Karpas-422 (cell line): ENCODE data around the gene FLCN. TPM values are rescaled to one million over a fixed set of nuclear protein-coding genes. Genes with fewer than 3 reads are reported as not detected.
"Not testable (repeated sequence)": the region's sequence is repeated elsewhere in the genome, so short reads cannot be mapped to it uniquely, and the experiment has no call there.

Experiments used
- DNase-seq: peaks from one replicate; pipeline ENCODE4 v3.0.0-alpha.2; 2015
- H2AFZ ChIP-seq: fragments of 200-600 bp; sonication (generic); 2 replicates; pipeline ENCODE4 v1.6.1; 2014; ENCODE audit warnings: antibody characterized with exemption, low read length, mixed read lengths
- H3K27ac ChIP-seq: fragments of 200-600 bp; sonication (generic); 2 replicates; pipeline ENCODE4 v1.5.1; 2014; ENCODE audit warnings: mild to moderate bottlenecking, low read length, moderate library complexity
- H3K27me3 ChIP-seq: fragments of 200-600 bp; sonication (generic); 2 replicates; pipeline ENCODE4 v1.6.1; 2014; ENCODE audit warnings: low read length, mixed read lengths
- H3K36me3 ChIP-seq: fragments of 200-600 bp; sonication (generic); 2 replicates; pipeline ENCODE4 v1.6.1; 2014; ENCODE audit warnings: low read length, mixed read lengths; ENCODE audit not compliant: insufficient read depth
- H3K4me1 ChIP-seq: fragments of 200-600 bp; sonication (generic); 2 replicates; pipeline ENCODE4 v1.6.1; 2014; ENCODE audit warnings: mild to moderate bottlenecking, low read length, mixed read lengths
- H3K4me2 ChIP-seq: fragments of 200-600 bp; sonication (generic); 2 replicates; pipeline ENCODE4 v1.6.1; 2014; ENCODE audit warnings: low read length, low read depth, mild to moderate bottlenecking; ENCODE audit not compliant: poor library complexity, severe bottlenecking
- H3K4me3 ChIP-seq: fragments of 200-600 bp; sonication (generic); 2 replicates; pipeline ENCODE4 v1.5.1; 2014; ENCODE audit warnings: mild to moderate bottlenecking, antibody characterized with exemption, low read length, mixed read lengths
- H3K79me2 ChIP-seq: fragments of 200-600 bp; sonication (generic); 2 replicates; pipeline ENCODE4 v1.6.1; 2014; ENCODE audit warnings: mild to moderate bottlenecking, low read length, mixed read lengths
- H3K9ac ChIP-seq: fragments of 200-600 bp; sonication (generic); 2 replicates; pipeline ENCODE4 v1.6.0; 2014; ENCODE audit warnings: low read length
- H3K9me2 ChIP-seq: fragments of 200-600 bp; sonication (generic), shearing (Covaris generic); replicated peaks from 2 replicates; pipeline ENCODE4 v1.6.0; 2014; ENCODE audit warnings: mild to moderate bottlenecking, low read length, moderate library complexity; ENCODE audit not compliant: insufficient read depth
- H3K9me3 ChIP-seq: fragments of 300-700, 200-600 bp; sonication (generic); 2 replicates; pipeline ENCODE4 v1.6.1; 2014; ENCODE audit warnings: low read length, mixed read lengths
- H4K20me1 ChIP-seq: fragments of 200-600 bp; sonication (generic); 2 replicates; pipeline ENCODE4 v1.6.1; 2014; ENCODE audit warnings: mild to moderate bottlenecking, antibody characterized with exemption, low read length, low read depth; ENCODE audit not compliant: insufficient read depth
- total RNA-seq: library from RNA; depleted of rRNA; stranded (reverse); fragments of >200 nt; shearing (Covaris generic); gene quantifications from 2 replicates; pipeline ENCODE4 v1.2.3, GENCODE V29; 2014; ENCODE audit warnings: low replicate concordance

The FLCN gene
- total RNA-seq, 1 experiment from 2014 or later: 15.6 TPM

- Histone ChIP-seq H3K9ac (no peak overlapping the region), H3K9me2 (no peaks in the 10 kb centered on the region), H3K9me3 (no peaks in the 10 kb centered on the region), H3K27me3 (no peaks in the 10 kb centered on the region), H3K4me1 (no peaks in the 10 kb centered on the region), H2AFZ (no peak overlapping the region), H3K4me2 (no peak overlapping the region), H3K27ac (no peak overlapping the region), H3K36me3 (no peaks in the 10 kb centered on the region), H3K79me2 (no peaks in the 10 kb centered on the region), H3K4me3 (no peak overlapping the region), H4K20me1 (no peaks in the 10 kb centered on the region)
- DNase-seq: no peak
Measured at GRCh38 chr17:17191961-17192381, 45.0 kb downstream of the FLCN start.

GRCh38 chr17:17191346-17191792, 45.6 kb downstream of the FLCN start:
- Histone ChIP-seq H3K9me3 (no peaks in the 10 kb centered on the region), H3K4me3 (no peak overlapping the region), H3K4me2 (no peak overlapping the region), H3K36me3 (no peaks in the 10 kb centered on the region), H3K4me1 (no peaks in the 10 kb centered on the region), H4K20me1 (no peaks in the 10 kb centered on the region), H3K9ac (no peak overlapping the region), H2AFZ (no peak overlapping the region), H3K27ac (no peak overlapping the region), H3K27me3 (no peaks in the 10 kb centered on the region), H3K79me2 (no peaks in the 10 kb centered on the region), H3K9me2 (no peaks in the 10 kb centered on the region)
- DNase-seq: no peak

GRCh38 chr17:17190188-17190587, 46.8 kb downstream of the FLCN start:
- H3K4me3 ChIP-seq: no peak overlapping the region
- no peaks in the 10 kb centered on the region for H4K20me1 ChIP-seq

DNA sequence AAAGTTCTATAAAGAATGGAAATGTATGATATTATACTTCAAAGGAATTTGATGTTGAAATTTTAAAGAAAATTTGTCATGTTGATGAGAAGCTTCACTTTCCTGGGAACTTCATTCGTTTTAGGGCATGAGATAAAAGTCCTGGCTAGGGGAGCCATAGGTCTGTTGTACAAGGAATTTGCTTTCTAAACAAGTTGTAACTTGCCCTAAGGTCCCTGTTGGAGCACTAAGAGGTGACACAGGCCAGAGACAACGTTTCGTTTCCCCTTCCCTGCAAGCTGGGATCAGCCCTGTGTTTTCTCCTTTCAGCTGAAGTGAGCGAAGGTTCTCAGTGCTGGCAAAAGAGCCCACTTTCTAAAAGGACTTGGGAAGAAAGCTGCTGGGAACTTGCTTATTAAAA, 47.4 kb downstream of the FLCN start:
- DNase-seq: no peak
- Histone ChIP-seq H3K4me2 (no peak overlapping the region), H3K9ac (no peak overlapping the region)

More at GRCh38 chr17:17190188-17190587, 46.8 kb downstream of the FLCN start:
- Histone ChIP-seq H3K9me2 (no peaks in the 10 kb centered on the region), H3K27ac (no peak overlapping the region), H3K4me2 (no peak overlapping the region), H3K79me2 (no peaks in the 10 kb centered on the region), H3K36me3 (no peaks in the 10 kb centered on the region), H3K4me1 (no peaks in the 10 kb centered on the region), H3K9ac (no peak overlapping the region), H2AFZ (no peak overlapping the region), H3K9me3 (no peaks in the 10 kb centered on the region), H3K27me3 (no peaks in the 10 kb centered on the region)
- no peak for DNase-seq

GRCh38 chr17:17188586-17188985, 48.4 kb downstream of the FLCN start:
- Histone ChIP-seq H3K36me3 (no peaks in the 10 kb centered on the region), H3K79me2 (no peaks in the 10 kb centered on the region), H3K9me3 (no peaks in the 10 kb centered on the region), H3K4me1 (no peaks in the 10 kb centered on the region), H3K4me3 (no peak overlapping the region), H2AFZ (no peak overlapping the region), H3K9ac (no peak overlapping the region), H3K27me3 (no peaks in the 10 kb centered on the region), H4K20me1 (no peaks in the 10 kb centered on the region), H3K27ac (no peak overlapping the region), H3K9me2 (no peaks in the 10 kb centered on the region), H3K4me2 (no peak overlapping the region)
- no peak for DNase-seq

More for the DNA sequence above, 47.4 kb downstream of the FLCN start:
- no peaks in the 10 kb centered on the region for H3K79me2 ChIP-seq
- no peaks in the 10 kb centered on the region for H3K27me3 ChIP-seq
- no peak overlapping the region for H3K4me3 ChIP-seq
- H3K27ac ChIP-seq: no peak overlapping the region
- H4K20me1 ChIP-seq: no peaks in the 10 kb centered on the region
- H3K9me3 ChIP-seq: no peaks in the 10 kb centered on the region
- H3K4me1 ChIP-seq: no peaks in the 10 kb centered on the region
- H3K36me3 ChIP-seq: no peaks in the 10 kb centered on the region
- H3K9me2 ChIP-seq: no peaks in the 10 kb centered on the region
- H2AFZ ChIP-seq: no peak overlapping the region

- Histone ChIP-seq H3K4me2 (no peak overlapping the region), H3K36me3 (no peaks in the 10 kb centered on the region), H3K79me2 (no peaks in the 10 kb centered on the region), H3K9me2 (no peaks in the 10 kb centered on the region), H2AFZ (no peak overlapping the region), H3K9me3 (no peaks in the 10 kb centered on the region), H3K9ac (no peak overlapping the region), H3K27ac (no peak overlapping the region), H3K27me3 (no peaks in the 10 kb centered on the region), H4K20me1 (no peaks in the 10 kb centered on the region), H3K4me1 (no peaks in the 10 kb centered on the region), H3K4me3 (no peak overlapping the region)
- DNase-seq: no peak
Measured at GRCh38 chr17:17186551-17187505, 50.1 kb downstream of the FLCN start.

DNA sequence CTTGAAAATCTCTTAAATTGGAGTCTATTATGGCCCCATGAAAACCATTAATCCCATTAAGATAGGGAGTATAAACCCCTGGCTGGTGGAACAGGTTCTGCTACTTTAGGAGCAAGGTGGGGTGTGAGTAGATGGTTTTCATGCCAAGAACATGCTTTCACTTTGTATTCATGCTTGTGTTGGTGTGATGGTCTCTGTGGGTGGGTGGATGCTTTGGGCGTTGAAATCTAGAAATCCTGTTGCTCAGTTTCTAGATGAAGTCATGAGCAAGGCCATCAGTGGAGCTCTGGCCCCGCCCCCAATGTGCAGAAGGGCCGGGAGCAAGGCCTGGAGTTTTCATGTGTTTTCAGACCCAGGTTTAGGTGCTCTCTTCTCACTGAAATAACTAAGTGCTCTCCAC, 50.9 kb downstream of the FLCN start:
- no peaks in the 10 kb centered on the region for H3K4me1 ChIP-seq

GRCh38 chr17:17184985-17185757, 51.8 kb downstream of the FLCN start:
- H3K4me2 ChIP-seq, H3K27ac ChIP-seq, DNase-seq, H3K4me1 ChIP-seq, H3K9ac ChIP-seq, H3K4me3 ChIP-seq, H3K27me3 ChIP-seq, H3K9me3 ChIP-seq, H3K9me2 ChIP-seq, H2AFZ ChIP-seq, H3K36me3 ChIP-seq, H3K79me2 ChIP-seq, H4K20me1 ChIP-seq: not testable (repeated sequence)

More for the DNA sequence above, 50.9 kb downstream of the FLCN start:
- Histone ChIP-seq H4K20me1 (no peaks in the 10 kb centered on the region), H3K36me3 (no peaks in the 10 kb centered on the region), H3K9ac (no peak overlapping the region), H3K27me3 (no peaks in the 10 kb centered on the region), H3K4me2 (no peak overlapping the region), H2AFZ (no peak overlapping the region), H3K9me3 (no peaks in the 10 kb centered on the region), H3K9me2 (no peaks in the 10 kb centered on the region), H3K4me3 (no peak overlapping the region), H3K79me2 (no peaks in the 10 kb centered on the region), H3K27ac (no peak overlapping the region)
- no peak for DNase-seq
